BJ (cell line): ENCODE measurements around the gene MUC6. TPM values are rescaled to one million over a fixed set of nuclear protein-coding genes. Genes with fewer than 3 reads are reported as not detected.

Experiments
- CTCF ChIA-PET: fragments of 350-600 bp; formaldehyde crosslinking; extraction: SDS; loops from one replicate; lab custom pipeline; 2021; ENCODE audit warnings: antibody characterized with exemption, inconsistent platforms; lab: Yijun Ruan, JAX
- POLR2A ChIA-PET: fragments of 300-600 bp; sonication (Branson Sonifier 250); formaldehyde crosslinking; extraction: SDS; loops from one replicate; lab custom pipeline; 2021; ENCODE audit warnings: antibody characterized with exemption; lab: Charles Lee
- DNase-seq: peaks from one replicate; pipeline ENCODE4 v3.0.0-alpha.2; 2011; ENCODE audit warnings: low read depth
- H3K27me3 ChIP-seq: 2 replicates; pipeline ENCODE4 v1.6.0; 2011; ENCODE audit warnings: low read length; ENCODE audit not compliant: control insufficient read depth, insufficient read depth
- H3K36me3 ChIP-seq: 2 replicates; pipeline ENCODE4 v1.5.1; 2011; ENCODE audit warnings: low read length; ENCODE audit not compliant: control insufficient read depth, insufficient read depth
- H3K4me3 ChIP-seq: 2 replicates; pipeline ENCODE4 v1.5.1; 2011; ENCODE audit warnings: low read depth, mild to moderate bottlenecking, control low read depth, low read length
- polyA plus RNA-seq: library from polyadenylated mRNA; depleted of rRNA; stranded (reverse); fragments of >200 nt; gene quantifications from 2 replicates; pipeline ENCODE4 v1.2.3, GENCODE V29; 2011
- TF ChIP-seq, protein P1 (sequence below): IDR thresholded peaks from 2 replicates; pipeline ENCODE4 v1.5.1; 2011; ENCODE audit warnings: low read depth, mild to moderate bottlenecking, control low read depth, inconsistent platforms, low read length, moderate library complexity; ENCODE audit not compliant: insufficient read depth

Gene MUC6
- polyA plus RNA-seq, 1 experiment = not detected

DNA sequence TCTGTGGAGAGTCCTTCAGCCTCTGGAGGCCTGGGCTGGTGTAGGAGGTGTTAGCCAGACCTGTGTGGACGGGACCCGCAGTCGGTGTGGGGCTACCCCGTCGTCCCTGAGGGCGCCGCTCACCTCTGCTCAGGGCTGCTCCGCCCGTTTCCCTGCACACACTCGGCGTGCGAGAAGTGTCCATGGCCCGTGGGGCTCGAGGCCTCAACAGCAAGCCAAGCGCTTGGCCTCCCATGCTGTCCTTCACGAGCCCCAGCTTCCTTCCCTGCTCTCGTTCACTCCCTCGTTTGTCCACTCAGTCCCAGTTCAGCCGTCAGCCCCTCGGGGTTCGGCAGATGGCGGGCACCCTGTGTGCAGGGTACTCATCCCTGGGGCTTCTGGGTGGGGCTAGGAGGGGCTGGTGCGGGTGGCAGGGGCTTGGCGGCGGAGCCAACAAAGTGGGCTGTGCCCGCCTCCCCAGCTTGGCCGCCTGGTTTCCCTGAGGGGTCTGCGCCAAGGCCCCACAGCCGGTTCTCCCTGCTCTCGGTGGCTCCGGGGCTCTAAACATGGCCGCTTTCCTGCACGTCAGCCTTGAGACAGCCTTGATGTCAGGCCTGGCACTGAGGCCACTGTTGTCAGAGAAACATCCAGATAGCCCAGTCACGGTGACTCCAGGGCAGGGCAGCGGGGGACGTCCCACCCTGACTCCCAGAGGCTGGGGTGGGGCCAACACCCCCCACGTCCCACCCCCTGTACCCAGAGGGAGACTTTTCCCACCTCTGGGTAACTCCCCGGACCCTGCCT, 3.3 kb downstream of the MUC6 start:
- Histone ChIP-seq H3K27me3 (no peaks in the 10 kb centered on the region; the same call in 1 of the 2 replicates), H3K36me3 (no peaks in the 10 kb centered on the region), H3K4me3 (no peak overlapping the region)
- TF ChIP-seq, protein P1, sequence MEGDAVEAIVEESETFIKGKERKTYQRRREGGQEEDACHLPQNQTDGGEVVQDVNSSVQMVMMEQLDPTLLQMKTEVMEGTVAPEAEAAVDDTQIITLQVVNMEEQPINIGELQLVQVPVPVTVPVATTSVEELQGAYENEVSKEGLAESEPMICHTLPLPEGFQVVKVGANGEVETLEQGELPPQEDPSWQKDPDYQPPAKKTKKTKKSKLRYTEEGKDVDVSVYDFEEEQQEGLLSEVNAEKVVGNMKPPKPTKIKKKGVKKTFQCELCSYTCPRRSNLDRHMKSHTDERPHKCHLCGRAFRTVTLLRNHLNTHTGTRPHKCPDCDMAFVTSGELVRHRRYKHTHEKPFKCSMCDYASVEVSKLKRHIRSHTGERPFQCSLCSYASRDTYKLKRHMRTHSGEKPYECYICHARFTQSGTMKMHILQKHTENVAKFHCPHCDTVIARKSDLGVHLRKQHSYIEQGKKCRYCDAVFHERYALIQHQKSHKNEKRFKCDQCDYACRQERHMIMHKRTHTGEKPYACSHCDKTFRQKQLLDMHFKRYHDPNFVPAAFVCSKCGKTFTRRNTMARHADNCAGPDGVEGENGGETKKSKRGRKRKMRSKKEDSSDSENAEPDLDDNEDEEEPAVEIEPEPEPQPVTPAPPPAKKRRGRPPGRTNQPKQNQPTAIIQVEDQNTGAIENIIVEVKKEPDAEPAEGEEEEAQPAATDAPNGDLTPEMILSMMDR = no peak
- CTCF ChIA-PET = no interaction called here
- no peak for DNase-seq
- POLR2A ChIA-PET = no interaction called here

DNA sequence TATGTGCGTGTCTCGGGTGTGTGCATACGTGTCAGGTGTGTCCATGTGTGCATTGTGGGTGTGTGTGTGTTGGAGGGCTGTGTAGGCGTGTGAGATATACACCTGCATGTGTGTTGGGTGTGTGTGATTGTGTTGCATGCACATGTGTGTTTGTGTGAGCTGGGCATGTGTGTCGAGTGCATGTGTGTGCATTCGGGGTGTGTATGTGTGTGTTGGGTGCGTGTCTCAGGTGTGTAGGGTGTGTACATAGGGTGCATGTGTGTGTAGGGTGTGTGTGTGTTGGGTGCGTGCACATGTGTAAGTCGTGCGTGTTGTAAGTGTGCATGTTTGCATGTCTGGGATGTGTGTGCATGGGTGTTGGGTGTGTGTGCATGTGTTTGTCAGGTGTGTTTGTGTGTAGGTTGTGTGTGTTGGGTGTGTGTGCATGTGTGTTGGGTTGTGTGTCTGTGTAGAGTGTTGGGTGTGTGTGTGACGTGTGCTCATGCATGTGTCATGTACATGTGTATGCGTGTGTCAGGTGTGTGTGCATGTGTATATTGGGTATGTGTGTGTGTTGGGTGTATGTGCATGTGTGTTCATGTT, 4.1 kb downstream of the MUC6 start:
- ChIA-PET POLR2A (no interaction called here), CTCF (no interaction called here)

GRCh38 chr11:1031121-1031899, 5.2 kb downstream of the MUC6 start:
- DNase-seq = no peak
- Histone ChIP-seq H3K27me3 (no peaks in the 10 kb centered on the region; the same call in 1 of the 2 replicates), H3K4me3 (no peak overlapping the region), H3K36me3 (no peaks in the 10 kb centered on the region)
- TF ChIP-seq, protein P1 = no peak
- ChIA-PET POLR2A (no interaction called here), CTCF (no interaction called here)

More for the DNA sequence above, 4.1 kb downstream of the MUC6 start:
- Histone ChIP-seq H3K27me3 (no peaks in the 10 kb centered on the region; the same call in 1 of the 2 replicates), H3K36me3 (no peaks in the 10 kb centered on the region), H3K4me3 (no peak overlapping the region)
- TF ChIP-seq, protein P1 = no peak
- no peak for DNase-seq

GRCh38 chr11:1030556-1030955, 6.0 kb downstream of the MUC6 start:
- ChIA-PET CTCF (interaction anchor here (1.1 kb wide), 1 partner anchor 11 kb away, joined by 3 read pairs; no protein-coding TSS in a partner anchor), POLR2A (no interaction called here)
- DNase-seq = no peak
- H3K27me3 ChIP-seq = no peaks in the 10 kb centered on the region
- TF ChIP-seq, protein P1 = no peak
- H3K4me3 ChIP-seq = no peak overlapping the region
- no peaks in the 10 kb centered on the region for H3K36me3 ChIP-seq

- TF ChIP-seq, protein P1 = no peak
- H3K36me3 ChIP-seq = no peaks in the 10 kb centered on the region
- POLR2A ChIA-PET = no interaction called here
- H3K27me3 ChIP-seq = no peaks in the 10 kb centered on the region
- CTCF ChIA-PET = interaction anchor here (1.1 kb wide), 1 partner anchor 11 kb away, joined by 3 read pairs; no protein-coding TSS in a partner anchor
- no peak for DNase-seq
- no peak overlapping the region for H3K4me3 ChIP-seq
Observed at GRCh38 chr11:1030086-1030485, 6.4 kb downstream of the MUC6 start.
